Measurements from ENCODE around the gene PPP1R15B. TPM values are rescaled to one million over a fixed set of nuclear protein-coding genes. Genes with fewer than 3 reads are reported as not detected.

PPP1R15B gene
- total and polyA plus RNA-seq, 11 donors: 8.1 to 29.8 (median 25.9) TPM

DNA sequence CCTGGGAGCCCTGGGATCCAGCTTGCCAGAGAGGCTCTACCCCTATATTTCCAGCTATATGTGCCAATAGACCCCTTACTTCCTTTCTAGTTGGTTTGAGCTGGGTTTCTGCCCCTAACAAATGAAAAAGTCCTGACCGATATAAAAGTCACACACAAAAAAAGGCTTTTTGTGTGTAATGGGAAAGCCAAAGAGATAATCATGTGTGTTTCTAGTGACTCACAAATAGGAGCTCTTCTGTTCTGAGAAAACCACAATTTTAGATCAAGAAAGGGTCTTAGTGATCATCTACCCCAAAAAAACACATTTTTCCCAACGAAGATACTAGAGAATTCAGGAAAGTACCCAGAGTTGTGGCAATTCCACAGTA lies 28.9 kb downstream of the PPP1R15B start:
- ATAC-seq: no peak
- Histone ChIP-seq H3K27me3 (peaks cover 0 to 16% (median 6%) of the 10 kb centered on the region in 9 donors), H3K4me3 (peak overlapping the region in 3 of 12 donors; percentile 16 to 24 (median 18)), H3K27ac (no peak overlapping the region), H3K9me3 (no peaks in the 10 kb centered on the region), H3K36me3 (no peaks in the 10 kb centered on the region), H3K4me1 (peaks cover 0 to 16% (median 9%) of the 10 kb centered on the region in 12 donors)
- 84 to 96% (median 89%) methylated on average over 2 of the region's 2 CpGs for WGBS, 4 donors
- no peak for TF ChIP-seq POLR2A (IDR thresholded peaks at IDR 0.05)
- TF ChIP-seq, protein P1, sequence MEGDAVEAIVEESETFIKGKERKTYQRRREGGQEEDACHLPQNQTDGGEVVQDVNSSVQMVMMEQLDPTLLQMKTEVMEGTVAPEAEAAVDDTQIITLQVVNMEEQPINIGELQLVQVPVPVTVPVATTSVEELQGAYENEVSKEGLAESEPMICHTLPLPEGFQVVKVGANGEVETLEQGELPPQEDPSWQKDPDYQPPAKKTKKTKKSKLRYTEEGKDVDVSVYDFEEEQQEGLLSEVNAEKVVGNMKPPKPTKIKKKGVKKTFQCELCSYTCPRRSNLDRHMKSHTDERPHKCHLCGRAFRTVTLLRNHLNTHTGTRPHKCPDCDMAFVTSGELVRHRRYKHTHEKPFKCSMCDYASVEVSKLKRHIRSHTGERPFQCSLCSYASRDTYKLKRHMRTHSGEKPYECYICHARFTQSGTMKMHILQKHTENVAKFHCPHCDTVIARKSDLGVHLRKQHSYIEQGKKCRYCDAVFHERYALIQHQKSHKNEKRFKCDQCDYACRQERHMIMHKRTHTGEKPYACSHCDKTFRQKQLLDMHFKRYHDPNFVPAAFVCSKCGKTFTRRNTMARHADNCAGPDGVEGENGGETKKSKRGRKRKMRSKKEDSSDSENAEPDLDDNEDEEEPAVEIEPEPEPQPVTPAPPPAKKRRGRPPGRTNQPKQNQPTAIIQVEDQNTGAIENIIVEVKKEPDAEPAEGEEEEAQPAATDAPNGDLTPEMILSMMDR (IDR thresholded peaks at IDR 0.05): no peak
- no peak for DNase-seq
- intact Hi-C loops (cut with DNase I): no loop called here

DNA sequence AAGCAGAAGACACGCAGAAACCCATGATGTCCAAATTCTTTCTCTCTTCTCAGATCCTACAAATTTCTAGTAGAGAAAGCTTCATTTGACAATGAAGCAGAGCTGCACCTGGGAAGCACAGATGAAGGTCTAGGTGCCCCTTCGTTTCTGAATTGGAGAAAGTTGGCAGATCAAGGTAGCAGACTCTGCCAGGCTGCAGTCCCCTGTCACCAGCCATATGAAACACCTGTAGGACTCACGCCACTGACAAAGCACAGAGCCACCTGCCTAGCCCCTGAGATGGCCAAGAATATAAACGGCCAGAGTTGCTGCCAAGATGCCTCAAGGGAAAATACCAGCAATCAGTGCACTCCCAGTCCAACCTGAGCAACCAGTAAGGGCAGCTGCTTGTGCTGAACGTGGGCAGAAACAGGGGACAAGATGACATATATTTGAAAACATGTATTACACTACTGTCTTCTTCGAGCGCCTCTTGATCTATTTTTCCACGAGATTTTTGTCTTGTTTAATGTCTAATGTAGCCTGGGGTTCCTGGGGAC lies 31.3 kb downstream of the PPP1R15B start:
- DNase-seq: no peak
- TF ChIP-seq POLR2A (IDR thresholded peaks at IDR 0.05): no peak
- TF ChIP-seq, protein P1 (IDR thresholded peaks at IDR 0.05): no peak
- intact Hi-C loops (cut with DNase I): no loop called here
- 64 to 76% (median 70%) methylated on average over 8 of the region's 8 CpGs for WGBS, 4 donors
- no peaks in the 10 kb centered on the region for H3K9me3 ChIP-seq
- peaks cover 0 to 24% (median 14%) of the 10 kb centered on the region in 12 donors for H3K4me1 ChIP-seq
- H3K36me3 ChIP-seq: no peaks in the 10 kb centered on the region
- no peak overlapping the region for H3K4me3 ChIP-seq
- ATAC-seq: no peak
- H3K27me3 ChIP-seq: peaks cover 3 to 36% (median 17%) of the 10 kb centered on the region in 9 donors
- H3K27ac ChIP-seq: no peak overlapping the region

DNA sequence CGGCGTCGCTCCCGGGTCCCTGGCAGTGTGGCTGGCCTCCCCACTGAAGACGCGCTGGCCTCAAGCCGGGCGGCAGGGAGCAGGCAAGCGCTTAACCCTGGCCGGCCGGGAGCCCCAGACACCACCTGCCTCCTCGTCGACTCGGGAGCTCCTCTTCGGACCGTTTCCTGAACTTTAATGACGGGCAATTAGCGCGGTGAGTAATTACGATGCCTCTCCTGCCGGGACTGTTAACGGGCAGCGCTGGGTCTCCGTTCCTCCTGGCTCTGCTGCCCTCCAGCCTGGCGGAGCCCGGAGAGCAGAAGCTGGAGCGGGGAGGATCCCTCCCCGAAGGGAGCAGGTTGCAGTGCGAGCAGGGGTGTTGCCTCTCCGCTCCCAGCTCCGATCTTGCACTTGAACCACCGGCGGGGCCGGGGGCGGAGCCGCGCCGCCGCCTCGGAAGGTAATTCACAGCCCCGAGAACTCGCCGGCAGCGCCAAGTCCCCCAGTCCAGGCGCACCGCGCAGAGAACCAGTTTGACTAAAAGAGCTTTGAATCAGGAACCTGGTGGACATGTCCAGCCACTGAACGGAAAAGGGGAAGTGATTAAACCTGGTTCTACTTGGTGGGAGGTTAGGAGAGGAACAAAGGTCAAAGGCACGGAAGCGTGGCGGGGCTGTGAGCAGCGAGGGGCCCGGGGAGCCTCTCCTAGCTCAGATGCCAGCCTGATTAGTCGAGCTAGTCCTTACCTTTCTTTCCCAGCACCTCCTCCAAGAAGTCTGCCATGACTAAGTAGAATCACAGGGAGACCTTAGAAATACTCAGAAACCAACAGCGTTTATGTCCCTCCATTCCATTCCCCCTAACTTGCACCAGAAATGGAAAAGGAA lies 33.6 kb downstream of the PPP1R15B start:
- intact Hi-C loops (cut with DNase I): no loop called here
- Histone ChIP-seq H3K4me1 (peaks cover 0 to 18% (median 11%) of the 10 kb centered on the region in 12 donors), H3K27me3 (peaks cover 3 to 40% (median 17%) of the 10 kb centered on the region in 9 donors), H3K36me3 (no peaks in the 10 kb centered on the region), H3K27ac (no peak overlapping the region), H3K9me3 (no peaks in the 10 kb centered on the region), H3K4me3 (peak overlapping the region; percentile 18 to 65 (median 55))
- TF ChIP-seq, protein P1 (IDR thresholded peaks at IDR 0.05): no peak
- no peak for TF ChIP-seq POLR2A (IDR thresholded peaks at IDR 0.05)
- ATAC-seq: peak in 3 of 4 donors; percentile 45 to 67 (median 62)
- WGBS, 4 donors: 3 to 5% (median 4%) methylated on average over 34 to 55 of the region's 55 CpGs
- DNase-seq: peak in 1 of 5 donors; percentile 19

Data from heart left ventricle (tissue), 16 donors.